HFF-Myc (cell line): ENCODE measurements around the gene HDAC1.
"Not testable (repeated sequence)": the region's sequence is repeated elsewhere in the genome, so short reads cannot be mapped to it uniquely, and the experiment has no call there.

ENCODE experiments used
- DNase-seq: peaks from one replicate; pipeline ENCODE4 v3.0.0-alpha.2; 2011; ENCODE audit warnings: low read depth; ENCODE audit errors: extremely low read depth
- H3K4me3 ChIP-seq: replicated peaks from 2 replicates; pipeline ENCODE4 v1.5.1; 2011; ENCODE audit warnings: low read depth, mild to moderate bottlenecking, control low read depth, low read length
- TF ChIP-seq, protein P1 (sequence below): IDR thresholded peaks from 2 replicates; pipeline ENCODE4 v1.5.1; 2012; ENCODE audit warnings: mild to moderate bottlenecking, low read depth, low read length, control low read depth; ENCODE audit errors: missing control alignments

HDAC1 gene

DNA sequence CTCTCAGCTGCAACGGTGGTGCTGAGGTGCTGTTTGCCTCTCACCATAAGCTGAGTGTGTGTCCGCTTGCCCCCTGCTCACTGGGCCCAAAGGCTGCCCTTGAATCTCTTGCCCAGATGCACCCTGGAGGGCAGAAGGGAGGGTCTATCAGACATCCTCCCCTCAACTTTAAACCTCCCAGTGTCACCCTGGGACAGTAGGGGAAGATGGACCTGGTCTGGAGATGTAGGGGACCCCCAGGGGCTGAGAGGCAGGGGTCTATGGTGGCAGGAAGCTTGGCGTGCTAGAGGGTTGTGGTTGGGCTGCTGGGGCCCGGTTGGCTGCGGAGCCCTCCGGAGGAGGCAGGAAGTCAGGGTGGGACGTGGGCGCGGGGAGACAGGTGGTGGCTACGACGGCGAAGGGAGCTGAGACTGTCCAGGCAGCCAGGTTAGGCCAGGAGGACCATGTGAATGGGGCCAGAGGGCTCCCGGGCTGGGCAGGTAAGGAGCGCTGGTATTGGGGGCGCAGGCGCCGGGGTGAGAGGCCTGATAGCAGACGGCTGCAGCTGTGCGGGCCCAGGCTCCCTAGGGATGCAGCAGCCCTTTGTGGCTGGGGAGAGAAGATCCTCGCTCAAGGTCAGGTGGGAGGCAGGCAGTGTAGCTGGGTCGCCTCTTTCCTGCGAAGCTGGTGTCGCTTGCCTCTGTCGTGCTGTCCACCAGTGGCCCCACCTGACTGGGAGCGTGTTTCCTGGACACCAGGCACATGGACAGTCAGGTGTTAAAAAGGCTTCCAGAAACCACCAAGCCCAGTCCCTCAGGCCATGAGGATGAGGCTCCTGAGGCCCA lies 40.8 kb upstream of the HDAC1 start, which contains the start of gene LCK:
Gene LCK (plus strand): TSS at position 373 of the 824 bp plus-strand sequence. CDS start 23,065 bp downstream, outside the sequence.
- TF ChIP-seq, protein P1, sequence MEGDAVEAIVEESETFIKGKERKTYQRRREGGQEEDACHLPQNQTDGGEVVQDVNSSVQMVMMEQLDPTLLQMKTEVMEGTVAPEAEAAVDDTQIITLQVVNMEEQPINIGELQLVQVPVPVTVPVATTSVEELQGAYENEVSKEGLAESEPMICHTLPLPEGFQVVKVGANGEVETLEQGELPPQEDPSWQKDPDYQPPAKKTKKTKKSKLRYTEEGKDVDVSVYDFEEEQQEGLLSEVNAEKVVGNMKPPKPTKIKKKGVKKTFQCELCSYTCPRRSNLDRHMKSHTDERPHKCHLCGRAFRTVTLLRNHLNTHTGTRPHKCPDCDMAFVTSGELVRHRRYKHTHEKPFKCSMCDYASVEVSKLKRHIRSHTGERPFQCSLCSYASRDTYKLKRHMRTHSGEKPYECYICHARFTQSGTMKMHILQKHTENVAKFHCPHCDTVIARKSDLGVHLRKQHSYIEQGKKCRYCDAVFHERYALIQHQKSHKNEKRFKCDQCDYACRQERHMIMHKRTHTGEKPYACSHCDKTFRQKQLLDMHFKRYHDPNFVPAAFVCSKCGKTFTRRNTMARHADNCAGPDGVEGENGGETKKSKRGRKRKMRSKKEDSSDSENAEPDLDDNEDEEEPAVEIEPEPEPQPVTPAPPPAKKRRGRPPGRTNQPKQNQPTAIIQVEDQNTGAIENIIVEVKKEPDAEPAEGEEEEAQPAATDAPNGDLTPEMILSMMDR = no peak
- no peak within 1 kb of the TSS for H3K4me3 ChIP-seq
- DNase-seq = no peak

DNA sequence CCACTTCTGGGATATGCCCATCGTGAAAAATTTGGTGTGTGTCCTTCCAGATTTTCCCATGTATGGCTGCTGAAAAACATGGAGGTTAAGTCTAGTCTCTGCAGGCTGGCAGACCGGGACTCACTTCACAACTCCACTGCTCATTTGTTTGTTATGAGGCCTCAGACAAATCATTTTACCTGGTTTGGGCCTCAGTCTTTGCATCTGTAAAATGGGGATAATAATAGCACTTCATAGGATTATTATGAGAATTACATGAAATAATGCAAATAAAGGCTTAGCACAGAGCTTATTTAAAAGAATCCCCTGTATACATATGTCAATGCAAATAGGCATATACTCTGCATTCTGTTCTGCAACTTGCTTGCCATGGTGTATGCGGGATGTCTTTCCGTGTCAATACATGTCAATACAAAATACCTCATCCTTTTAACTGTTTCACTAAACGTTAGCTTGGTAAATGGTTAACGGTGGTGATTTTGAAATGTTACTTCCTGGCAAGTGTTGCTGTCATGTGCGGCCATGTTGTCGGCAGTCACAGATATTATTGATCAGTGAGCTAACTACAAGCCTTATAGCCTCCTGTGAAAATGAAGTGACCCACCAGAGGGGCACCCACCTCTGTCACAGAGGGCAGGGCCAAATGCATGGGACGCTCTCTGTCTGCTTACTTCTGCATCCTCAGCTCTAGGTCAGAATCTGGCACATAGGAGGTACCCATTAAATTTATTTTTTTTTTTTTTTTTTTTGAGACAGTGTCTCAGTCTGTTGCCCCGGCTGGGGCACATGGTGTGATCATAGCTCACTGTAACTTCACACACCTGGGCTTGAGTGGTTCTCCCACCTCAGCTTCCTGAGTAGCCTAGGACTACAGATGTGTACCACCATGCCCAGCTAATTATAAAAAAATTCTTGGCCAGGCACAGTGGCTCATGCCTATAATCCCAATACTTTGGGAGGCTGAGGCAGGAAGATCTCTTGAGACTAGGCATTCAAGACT lies 36.5 kb upstream of the HDAC1 start:
- TF ChIP-seq, protein P1 = no peak
- no peak for DNase-seq
- no peak overlapping the region for H3K4me3 ChIP-seq

DNA sequence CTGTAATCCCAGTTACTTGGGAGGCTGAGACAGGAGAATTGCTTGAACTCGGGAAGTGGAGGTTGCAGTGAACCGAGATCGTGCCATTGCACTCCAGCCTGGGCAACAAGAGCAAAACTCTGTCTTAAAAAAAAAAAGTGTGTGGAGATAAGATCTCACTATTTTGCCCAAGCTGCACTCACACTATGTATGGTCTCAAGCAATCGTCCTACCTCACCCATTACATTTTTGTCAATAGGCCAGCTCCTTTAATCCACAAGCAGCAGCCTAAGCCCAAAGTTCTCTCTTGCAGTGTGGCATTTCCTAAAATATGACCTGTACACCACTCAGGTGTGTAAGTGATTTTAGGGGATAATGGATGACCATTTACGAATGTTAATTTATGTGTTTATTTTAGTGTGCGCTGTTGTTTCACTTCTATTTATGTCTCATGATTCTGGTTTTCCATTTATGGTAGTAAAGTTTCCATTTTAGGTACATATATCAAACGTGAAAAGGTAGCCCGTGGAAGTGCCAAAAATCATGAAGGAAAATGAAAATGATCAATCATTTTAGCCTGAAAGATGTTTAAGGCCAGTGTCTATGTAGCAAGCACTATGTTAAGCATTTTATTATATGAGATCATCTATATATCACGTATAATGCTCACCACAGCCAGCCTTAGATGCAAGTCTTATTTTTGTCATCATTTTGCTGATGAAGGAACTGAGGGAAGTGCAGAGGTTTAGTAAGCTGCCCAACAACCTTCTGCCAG lies 35.2 kb upstream of the HDAC1 start:
- TF ChIP-seq, protein P1 = no peak
- DNase-seq = no peak
- no peak overlapping the region for H3K4me3 ChIP-seq

- no peak overlapping the region for H3K4me3 ChIP-seq
- TF ChIP-seq, protein P1 = no peak
- DNase-seq = no peak
Observed at GRCh38 chr1:32257227-32257508, 34.7 kb upstream of the HDAC1 start.

GRCh38 chr1:32263236-32263593 lies 28.7 kb upstream of the HDAC1 start:
- H3K4me3 ChIP-seq = not testable (repeated sequence)

DNA sequence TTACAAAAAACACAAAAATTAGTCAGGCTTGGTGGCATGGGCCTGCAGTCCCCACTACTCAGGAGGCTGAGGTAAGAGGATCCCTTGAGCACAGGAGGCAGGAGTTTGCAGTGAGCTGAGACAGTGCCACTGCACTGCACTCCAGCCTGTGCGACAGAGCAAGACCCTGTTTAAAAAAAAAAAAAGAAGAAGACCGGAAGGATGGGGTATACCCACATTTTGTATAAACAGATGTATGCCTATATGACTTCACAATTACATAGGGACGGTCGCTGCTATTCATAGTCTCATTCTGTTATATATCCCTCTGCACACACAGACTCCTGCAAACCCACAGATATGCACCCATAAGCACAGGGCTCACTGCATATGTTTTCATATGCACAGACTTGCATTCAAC lies 28.1 kb upstream of the HDAC1 start:
- DNase-seq = no peak
- H3K4me3 ChIP-seq = no peak overlapping the region
- TF ChIP-seq, protein P1 = no peak

More at GRCh38 chr1:32263236-32263593, 28.7 kb upstream of the HDAC1 start:
- DNase-seq = not testable (repeated sequence)

GRCh38 chr1:32265846-32266245 lies 26.0 kb upstream of the HDAC1 start:
- DNase-seq = no peak
- H3K4me3 ChIP-seq = no peak overlapping the region
- TF ChIP-seq, protein P1 = no peak
